Osteoblast (primary cell): Measurements from ENCODE around the gene GPC5. TPM values are rescaled to one million over a fixed set of nuclear protein-coding genes. Genes with fewer than 3 reads are reported as not detected.

ENCODE experiments used
- DNase-seq: peaks from one replicate; pipeline ENCODE4 v3.0.0; 2011; ENCODE audit warnings: low spot score, mixed read lengths; ENCODE audit not compliant: insufficient read length; ENCODE audit errors: missing footprints
- H2AFZ ChIP-seq: 2 replicates; pipeline ENCODE4 v1.6.0; 2011; ENCODE audit warnings: mild to moderate bottlenecking, low read length
- H3K27ac ChIP-seq: 2 replicates; pipeline ENCODE4 v1.5.1; 2011; ENCODE audit warnings: mild to moderate bottlenecking, low read depth, low read length, moderate library complexity
- H3K27me3 ChIP-seq: 2 replicates; pipeline ENCODE4 v1.6.0; 2012; ENCODE audit warnings: mild to moderate bottlenecking, control low read depth, inconsistent platforms, low read length, moderate library complexity; ENCODE audit not compliant: insufficient read depth
- H3K36me3 ChIP-seq: 2 replicates; pipeline ENCODE4 v1.5.1; 2011; ENCODE audit warnings: mild to moderate bottlenecking, low read length, control low read depth, moderate library complexity; ENCODE audit not compliant: insufficient read depth
- H3K4me1 ChIP-seq: 2 replicates; pipeline ENCODE4 v1.5.1; 2011; ENCODE audit warnings: mild to moderate bottlenecking, low read length, control low read depth, moderate library complexity; ENCODE audit not compliant: insufficient read depth
- H3K4me2 ChIP-seq: 2 replicates; pipeline ENCODE4 v1.6.0; 2011; ENCODE audit warnings: mild to moderate bottlenecking, low read length; ENCODE audit not compliant: insufficient read depth
- H3K4me3 ChIP-seq: fragments of 200-600 bp; sonication (generic); 3 replicates; pipeline ENCODE4 v1.5.1; 2012; ENCODE audit warnings: mild to moderate bottlenecking, low read length, inconsistent platforms; ENCODE audit not compliant: insufficient read depth
- H3K79me2 ChIP-seq: 2 replicates; pipeline ENCODE4 v1.6.0; 2012; ENCODE audit warnings: mild to moderate bottlenecking, low read length, control low read depth, inconsistent platforms; ENCODE audit not compliant: insufficient read depth
- H3K9me3 ChIP-seq: 2 replicates; pipeline ENCODE4 v1.5.1; 2011; ENCODE audit warnings: low read depth, low read length, control low read depth
- H4K20me1 ChIP-seq: 2 replicates; pipeline ENCODE4 v1.6.0; 2012; ENCODE audit warnings: mild to moderate bottlenecking, low read length, control low read depth; ENCODE audit not compliant: insufficient read depth
- total RNA-seq: library from RNA; depleted of rRNA; stranded (reverse); fragments of >200 nt; gene quantifications from 2 replicates; pipeline ENCODE4 v1.2.3, GENCODE V29; 2012
- TF ChIP-seq, protein P1 (sequence below): IDR thresholded peaks from 2 replicates; pipeline ENCODE4 v1.5.1; 2011; ENCODE audit warnings: mild to moderate bottlenecking, low read depth, low read length, moderate library complexity; ENCODE audit errors: extremely low read depth

GPC5 gene
- total RNA-seq, 1 donor = 0.36 TPM

DNA sequence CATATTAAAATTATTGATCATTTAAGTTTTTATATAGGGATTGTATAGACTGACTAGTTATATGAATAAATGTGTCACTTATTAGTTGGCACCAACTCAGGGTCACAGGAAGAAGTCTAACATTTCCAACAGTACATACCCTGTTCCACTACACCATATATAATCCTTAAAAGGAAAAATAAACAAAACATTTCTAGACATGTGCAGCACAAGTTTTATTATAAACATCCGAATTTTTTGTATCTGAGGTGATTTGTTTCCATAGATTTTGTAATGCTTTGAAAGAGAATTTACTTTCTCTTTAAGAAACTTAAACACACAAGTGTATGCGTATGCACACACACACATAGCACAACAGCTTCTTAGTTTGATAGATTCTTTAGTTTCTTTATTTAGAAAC, 1409.5 kb downstream of the GPC5 start:
- Histone ChIP-seq H2AFZ (no peak overlapping the region), H3K27me3 (no peaks in the 10 kb centered on the region), H4K20me1 (no peaks in the 10 kb centered on the region), H3K9me3 (no peaks in the 10 kb centered on the region), H3K4me2 (peak overlapping the region; percentile 14), H3K27ac (no peak overlapping the region), H3K79me2 (no peaks in the 10 kb centered on the region), H3K4me3 (no peak overlapping the region), H3K4me1 (peaks cover 34% of the 10 kb centered on the region), H3K36me3 (no peaks in the 10 kb centered on the region)
- no peak for DNase-seq
- TF ChIP-seq, protein P1, sequence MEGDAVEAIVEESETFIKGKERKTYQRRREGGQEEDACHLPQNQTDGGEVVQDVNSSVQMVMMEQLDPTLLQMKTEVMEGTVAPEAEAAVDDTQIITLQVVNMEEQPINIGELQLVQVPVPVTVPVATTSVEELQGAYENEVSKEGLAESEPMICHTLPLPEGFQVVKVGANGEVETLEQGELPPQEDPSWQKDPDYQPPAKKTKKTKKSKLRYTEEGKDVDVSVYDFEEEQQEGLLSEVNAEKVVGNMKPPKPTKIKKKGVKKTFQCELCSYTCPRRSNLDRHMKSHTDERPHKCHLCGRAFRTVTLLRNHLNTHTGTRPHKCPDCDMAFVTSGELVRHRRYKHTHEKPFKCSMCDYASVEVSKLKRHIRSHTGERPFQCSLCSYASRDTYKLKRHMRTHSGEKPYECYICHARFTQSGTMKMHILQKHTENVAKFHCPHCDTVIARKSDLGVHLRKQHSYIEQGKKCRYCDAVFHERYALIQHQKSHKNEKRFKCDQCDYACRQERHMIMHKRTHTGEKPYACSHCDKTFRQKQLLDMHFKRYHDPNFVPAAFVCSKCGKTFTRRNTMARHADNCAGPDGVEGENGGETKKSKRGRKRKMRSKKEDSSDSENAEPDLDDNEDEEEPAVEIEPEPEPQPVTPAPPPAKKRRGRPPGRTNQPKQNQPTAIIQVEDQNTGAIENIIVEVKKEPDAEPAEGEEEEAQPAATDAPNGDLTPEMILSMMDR = no peak

DNA sequence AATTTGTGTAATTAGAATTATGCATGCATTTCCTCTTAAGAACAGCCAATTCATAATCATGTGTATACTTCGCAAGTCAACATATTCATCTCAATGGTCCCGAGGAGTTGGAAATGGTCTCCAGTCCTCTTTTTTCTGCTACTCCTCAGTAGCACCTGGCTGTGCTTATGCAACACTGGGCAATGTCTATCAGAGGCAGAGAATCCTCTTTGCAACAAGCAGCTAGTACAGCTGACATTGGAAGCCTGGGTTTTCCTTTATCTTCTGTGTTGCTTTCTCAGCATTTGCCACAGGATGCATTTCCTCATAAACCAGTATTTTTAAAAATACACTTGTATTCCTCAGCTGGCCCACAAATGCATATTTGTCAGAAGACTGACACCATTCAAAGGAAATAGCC, 1422.9 kb downstream of the GPC5 start:
- H4K20me1 ChIP-seq = no peaks in the 10 kb centered on the region

GRCh38 chr13:92823059-92823458, 1424.6 kb downstream of the GPC5 start:
- Histone ChIP-seq H3K4me3 (no peak overlapping the region), H3K79me2 (no peaks in the 10 kb centered on the region), H3K27me3 (peaks cover 6% of the 10 kb centered on the region), H3K9me3 (no peaks in the 10 kb centered on the region), H3K4me1 (no peaks in the 10 kb centered on the region), H4K20me1 (no peaks in the 10 kb centered on the region), H3K36me3 (no peaks in the 10 kb centered on the region), H2AFZ (no peak overlapping the region), H3K4me2 (no peak overlapping the region), H3K27ac (no peak overlapping the region)
- DNase-seq = no peak
- TF ChIP-seq, protein P1 = no peak

More for the DNA sequence above, 1422.9 kb downstream of the GPC5 start:
- Histone ChIP-seq H3K36me3 (no peaks in the 10 kb centered on the region), H3K9me3 (no peaks in the 10 kb centered on the region), H3K4me2 (no peak overlapping the region), H3K4me3 (no peak overlapping the region), H3K4me1 (no peaks in the 10 kb centered on the region), H3K27ac (no peak overlapping the region), H3K27me3 (no peaks in the 10 kb centered on the region), H3K79me2 (no peaks in the 10 kb centered on the region), H2AFZ (no peak overlapping the region)
- no peak for DNase-seq
- TF ChIP-seq, protein P1 = no peak

GRCh38 chr13:92825938-92826596, 1427.6 kb downstream of the GPC5 start:
- no peaks in the 10 kb centered on the region for H3K9me3 ChIP-seq
- DNase-seq = no peak
- H3K27me3 ChIP-seq = peaks cover 9% of the 10 kb centered on the region
- TF ChIP-seq, protein P1 = no peak
- no peak overlapping the region for H3K27ac ChIP-seq
- H3K4me2 ChIP-seq = no peak overlapping the region
- no peaks in the 10 kb centered on the region for H3K79me2 ChIP-seq
- no peak overlapping the region for H3K4me3 ChIP-seq
- H2AFZ ChIP-seq = no peak overlapping the region
- no peaks in the 10 kb centered on the region for H3K36me3 ChIP-seq
- no peaks in the 10 kb centered on the region for H3K4me1 ChIP-seq
- no peaks in the 10 kb centered on the region for H4K20me1 ChIP-seq
